MV-4-11 (cell line): ENCODE data around the gene NRXN3.
"Not testable (repeated sequence)": the region's sequence is repeated elsewhere in the genome, so short reads cannot be mapped to it uniquely, and the experiment has no call there.

Experiments
- DNase-seq: peaks from one replicate; lab custom pipeline; 2025; lab: John Stamatoyannopoulos, UW

NRXN3 gene

DNA sequence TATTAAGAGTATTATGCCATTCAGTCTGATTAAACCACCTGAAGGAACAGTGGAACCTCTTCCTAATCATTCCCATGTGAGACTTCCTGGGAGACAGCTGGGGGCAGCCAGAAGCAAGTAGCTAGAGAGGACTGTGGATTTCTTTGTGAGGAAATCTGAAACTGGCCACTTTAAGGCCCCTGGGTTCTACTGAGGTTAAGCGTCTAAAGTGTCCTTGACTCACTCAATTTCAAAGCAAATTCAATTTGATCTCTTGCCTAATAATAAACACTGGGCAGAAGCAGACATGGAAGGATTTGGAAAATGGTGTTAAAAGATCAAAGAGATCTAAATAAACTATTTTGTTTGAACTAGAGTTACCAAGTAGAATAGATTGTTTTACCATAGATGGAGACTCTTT lies 909.9 kb downstream of the NRXN3 start:
- DNase-seq, result no peak

DNA sequence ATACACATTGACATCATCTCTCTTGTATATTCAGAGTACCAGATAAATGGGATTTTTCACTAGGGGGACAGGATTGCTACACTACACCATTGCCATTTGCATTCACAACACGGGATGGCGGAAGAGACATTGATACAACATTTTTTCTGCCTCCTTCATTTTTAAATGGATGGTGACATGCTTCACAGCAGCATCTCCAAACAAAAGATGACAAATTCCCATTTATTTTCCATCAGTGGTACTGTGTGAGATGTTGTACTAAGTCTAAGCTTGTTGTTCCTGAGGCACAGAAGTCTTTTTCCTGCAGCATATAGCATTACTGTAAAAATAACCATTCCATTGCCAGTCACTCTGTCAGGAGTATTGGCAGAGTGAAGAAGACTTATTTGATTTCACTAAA lies 912.7 kb downstream of the NRXN3 start:
- DNase-seq, result no peak

DNA sequence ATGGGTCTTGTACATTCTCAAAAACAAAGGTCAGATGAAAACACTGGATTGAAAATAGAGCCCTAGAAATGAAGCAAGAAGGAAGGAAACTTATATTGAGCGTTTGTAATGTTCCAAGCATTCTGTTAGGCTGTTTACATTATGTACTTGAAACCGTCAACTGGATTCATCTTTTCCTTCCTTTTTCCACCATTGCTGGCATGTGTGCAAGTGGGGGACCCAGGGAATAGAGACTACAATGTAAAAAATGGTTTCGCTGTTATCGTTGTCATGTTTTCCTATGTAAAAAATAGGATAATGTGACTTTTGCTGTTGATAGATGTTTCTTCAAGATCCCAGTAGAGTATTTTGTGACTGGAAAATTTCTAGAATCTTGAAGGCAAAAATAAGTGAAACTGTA lies 913.2 kb downstream of the NRXN3 start:
- no peak for DNase-seq

DNA sequence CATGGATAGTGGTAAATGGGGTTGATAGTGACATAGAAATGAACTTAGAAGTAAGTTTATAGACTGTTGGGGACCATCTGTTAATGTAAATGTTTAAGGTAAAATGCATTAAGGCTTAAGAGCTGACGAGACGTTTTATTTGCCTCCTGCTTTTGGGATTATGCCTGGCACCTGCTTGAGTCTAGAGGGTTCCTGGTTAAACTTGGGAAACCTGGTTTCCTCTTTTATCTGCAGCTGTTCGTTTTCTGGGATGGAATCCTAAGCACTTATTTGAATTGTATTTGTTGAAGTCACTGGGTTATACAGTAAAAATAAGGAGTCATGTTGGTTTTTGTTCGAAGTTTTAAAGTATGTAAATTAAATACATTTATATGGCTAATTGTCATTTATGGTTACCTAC lies 914.7 kb downstream of the NRXN3 start:
- no peak for DNase-seq

DNA sequence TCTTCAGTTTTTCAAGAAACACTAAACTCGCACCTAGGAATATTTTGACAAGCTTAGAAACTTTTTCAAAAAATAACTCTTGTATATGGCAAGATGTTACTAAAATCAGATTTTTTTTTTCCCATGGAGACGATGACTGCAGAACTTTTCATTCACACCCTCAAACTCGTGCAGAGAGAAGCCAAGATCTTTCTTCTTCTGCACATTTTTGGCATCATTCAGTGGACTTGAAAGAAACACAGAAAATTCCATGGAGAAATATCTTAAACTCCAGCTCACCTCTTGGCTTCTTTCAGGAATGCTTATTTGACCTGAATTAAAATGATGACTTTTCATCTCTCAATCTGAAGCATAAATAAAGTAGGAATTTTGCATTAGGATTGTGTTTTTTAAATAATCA lies 919.4 kb downstream of the NRXN3 start:
- no peak for DNase-seq

DNA sequence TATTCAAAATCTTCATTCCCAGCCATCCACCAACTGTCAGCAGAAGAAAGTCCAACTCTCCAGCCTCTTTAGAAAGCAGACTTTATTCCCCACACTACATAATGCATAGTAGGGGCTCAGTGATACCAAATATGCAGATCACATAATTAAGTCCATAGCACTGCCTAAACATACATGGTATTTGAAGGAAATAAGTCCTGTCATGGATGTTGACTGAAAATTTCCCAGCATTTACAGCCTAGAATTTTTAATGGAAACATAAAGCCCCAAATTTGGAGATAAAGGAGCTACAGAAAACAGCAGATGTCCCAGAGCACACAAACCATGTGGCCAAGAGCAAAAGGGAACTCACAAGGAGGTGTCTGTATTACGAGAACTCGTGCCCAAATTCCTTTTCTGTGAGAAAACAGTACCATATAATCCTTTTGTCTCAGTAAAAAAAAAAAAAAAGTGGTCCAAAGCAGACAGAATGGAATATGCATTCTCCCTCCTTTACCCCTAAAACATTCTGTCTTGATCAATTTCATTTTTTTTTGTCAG lies 920.5 kb downstream of the NRXN3 start:
- DNase-seq, result no peak

DNA sequence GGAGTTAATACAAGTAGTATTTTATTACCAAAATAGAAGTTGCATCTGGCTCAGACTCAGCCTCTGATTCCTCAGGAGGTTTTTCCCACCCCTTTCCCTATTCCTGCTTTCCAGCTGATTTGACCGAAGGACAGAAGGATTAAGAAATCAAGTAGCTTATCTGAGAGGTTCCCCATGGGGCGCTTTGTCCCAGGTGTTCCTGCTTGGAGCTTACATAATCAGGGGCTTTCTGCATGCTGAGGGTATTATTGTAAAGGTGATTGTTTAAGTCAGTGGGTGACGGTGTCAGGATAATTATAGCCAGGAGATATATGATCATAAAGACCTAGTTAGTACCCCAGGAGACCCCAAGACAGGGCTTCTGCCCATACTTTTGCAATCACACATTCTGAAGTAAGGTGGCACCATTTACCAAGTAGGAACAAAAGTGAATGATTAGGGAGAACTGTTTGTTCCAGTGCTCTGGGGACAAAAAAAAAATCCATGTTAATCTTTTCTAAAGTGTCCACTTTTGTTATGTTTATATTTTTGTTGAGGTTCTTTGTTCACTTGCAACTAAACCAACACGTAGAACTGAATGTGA lies 921.3 kb downstream of the NRXN3 start:
- DNase-seq, result no peak

DNA sequence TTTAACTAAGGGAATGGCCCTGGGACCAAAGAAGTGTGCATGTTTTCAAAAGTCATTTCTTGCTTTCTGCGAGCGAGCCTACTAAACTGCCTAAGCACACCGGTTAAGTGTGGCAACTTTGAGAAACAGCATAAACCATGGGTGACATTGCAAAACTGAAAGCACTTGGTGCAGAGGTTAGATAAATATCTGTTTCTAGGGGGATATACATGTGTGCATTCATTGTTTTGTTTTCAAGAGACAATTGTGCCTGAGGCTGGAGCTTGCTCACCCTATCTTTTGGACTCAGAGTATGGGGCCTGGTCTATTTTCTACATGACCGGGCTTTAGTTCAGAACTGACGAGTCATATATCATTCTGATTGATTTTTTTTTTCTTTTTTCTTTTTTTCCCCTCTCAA lies 923.4 kb downstream of the NRXN3 start:
- no peak for DNase-seq

DNA sequence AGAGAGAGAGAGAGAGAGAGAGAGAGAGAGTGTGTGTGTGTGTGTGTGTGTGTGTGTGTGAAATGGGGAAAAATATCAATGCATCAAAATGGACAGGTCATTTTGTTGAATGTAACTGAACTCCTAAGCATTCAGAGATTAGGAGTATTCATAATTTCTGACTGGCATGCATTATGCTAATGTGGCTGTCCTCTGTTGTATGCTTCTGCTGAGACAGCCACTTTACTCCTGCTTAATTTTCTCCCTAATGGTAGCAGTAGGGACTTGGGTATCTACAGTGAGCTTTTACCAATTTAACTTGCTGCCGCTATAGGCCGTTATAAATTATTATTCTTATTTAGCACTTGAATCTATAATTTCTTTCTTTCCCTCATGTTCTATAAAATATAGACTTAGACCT lies 924.8 kb downstream of the NRXN3 start:
- no peak for DNase-seq

DNA sequence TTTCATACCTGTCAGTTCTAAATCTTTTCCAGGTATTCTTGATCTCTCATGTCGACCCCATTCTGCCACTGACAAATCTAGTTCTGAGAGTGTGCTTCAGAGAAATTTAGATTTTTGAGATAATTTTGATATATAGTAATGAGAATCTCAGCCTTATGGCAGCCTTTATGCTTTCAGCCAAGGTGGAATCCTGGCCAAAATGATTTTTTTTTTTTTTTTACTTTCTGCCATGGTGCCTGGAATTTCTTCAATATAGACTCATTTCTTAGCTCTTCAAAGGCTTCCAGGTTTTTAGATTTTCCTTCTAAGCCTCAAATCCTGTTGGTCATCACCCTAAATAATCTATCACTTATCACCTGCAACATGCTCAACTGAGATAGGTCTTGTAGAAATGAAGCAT lies 926.6 kb downstream of the NRXN3 start:
- DNase-seq, result no peak

DNA sequence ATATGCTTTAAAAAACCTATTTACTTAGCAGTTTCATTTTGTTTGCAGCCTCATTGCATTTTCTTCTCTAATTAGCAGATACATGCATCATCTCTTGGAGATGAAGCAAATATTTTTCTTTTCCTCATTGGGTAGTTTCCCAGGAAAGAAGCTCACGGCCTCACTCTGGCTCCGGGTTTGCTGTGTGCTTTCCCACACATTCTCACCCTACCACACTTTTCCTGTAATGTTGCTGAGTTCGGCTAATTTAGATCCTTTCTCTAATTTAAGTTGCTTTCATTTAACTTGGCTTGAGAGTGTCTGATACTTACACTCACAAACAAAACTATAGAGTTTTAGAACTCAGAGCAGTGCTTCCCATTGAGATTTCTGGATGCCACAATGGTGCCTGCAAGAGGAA lies 928.2 kb downstream of the NRXN3 start:
- DNase-seq, result no peak

DNA sequence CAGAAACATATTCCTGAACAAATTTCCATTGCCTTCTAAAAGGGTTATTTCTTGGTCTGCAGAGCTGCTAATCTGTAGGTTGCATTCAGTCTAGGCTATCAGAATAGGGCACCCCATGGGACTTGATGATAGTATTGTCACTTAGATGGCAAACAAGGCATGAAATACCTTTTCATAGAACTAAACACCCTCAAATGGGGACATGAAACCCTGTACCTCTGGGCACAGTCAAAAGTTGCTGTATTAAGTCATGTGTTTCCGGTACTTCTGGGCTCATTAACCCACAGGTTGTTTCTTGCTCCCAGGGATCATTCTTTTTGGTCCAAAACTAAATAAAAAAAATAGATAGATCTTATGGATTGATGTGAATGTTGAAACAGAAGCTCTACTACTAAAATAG lies 930.4 kb downstream of the NRXN3 start:
- DNase-seq, result no peak

DNA sequence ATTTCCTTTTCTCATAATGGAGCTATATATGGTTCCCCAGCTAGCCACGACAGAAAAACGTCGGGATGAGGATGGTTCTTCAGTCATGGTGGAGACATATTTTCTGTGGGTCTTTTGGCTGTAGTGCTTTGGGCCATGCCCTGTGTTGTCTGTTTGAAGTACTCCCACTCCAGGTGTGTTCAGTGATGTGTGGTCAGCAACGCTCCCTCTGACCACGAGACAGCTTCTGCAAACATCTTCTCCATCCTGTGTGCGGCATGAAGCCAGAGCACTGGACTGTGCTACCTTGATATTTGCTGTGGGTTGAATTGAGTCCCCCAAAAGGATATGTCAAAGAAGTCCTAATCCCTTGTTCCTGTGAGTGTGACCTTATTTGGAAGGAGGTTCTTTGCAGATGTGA lies 931.2 kb downstream of the NRXN3 start:
- DNase-seq, result no peak

DNA sequence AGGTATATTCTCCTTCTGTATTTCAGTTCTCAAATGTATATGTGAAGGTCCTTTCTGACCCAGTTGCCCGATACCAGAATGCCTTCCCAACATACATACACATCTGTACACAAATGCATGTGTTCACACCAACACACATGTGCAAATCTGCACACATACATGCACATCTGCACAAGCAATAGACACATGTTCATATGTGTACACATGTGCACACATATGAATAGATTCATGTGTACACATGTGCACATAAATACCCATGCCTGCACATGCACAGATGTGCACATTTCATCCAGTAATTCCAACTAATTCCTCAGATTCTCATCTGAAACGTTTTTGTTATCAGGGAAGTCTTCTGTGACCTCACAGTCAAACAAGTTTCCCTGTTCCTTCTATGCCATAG lies 933.6 kb downstream of the NRXN3 start:
- no peak for DNase-seq

DNA sequence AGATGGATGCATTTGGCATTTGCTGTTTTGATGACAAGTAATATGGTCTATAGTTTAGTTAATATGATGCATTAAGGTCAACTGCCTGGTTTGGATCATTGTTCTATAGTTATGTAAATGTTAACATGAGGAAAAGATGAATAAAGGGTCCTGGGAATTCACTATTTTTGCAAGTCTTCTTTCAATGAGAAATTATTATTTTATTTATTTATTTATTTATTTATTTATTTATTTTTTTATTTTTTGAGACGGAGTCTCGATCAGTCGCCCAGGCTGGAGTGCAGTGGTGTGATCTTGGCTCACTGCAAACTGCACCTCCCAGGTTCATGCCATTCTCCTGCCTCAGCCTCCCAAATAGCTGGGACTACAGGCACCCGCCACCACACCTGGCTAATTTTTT lies 940.4 kb downstream of the NRXN3 start:
- not testable (repeated sequence) for DNase-seq

DNA sequence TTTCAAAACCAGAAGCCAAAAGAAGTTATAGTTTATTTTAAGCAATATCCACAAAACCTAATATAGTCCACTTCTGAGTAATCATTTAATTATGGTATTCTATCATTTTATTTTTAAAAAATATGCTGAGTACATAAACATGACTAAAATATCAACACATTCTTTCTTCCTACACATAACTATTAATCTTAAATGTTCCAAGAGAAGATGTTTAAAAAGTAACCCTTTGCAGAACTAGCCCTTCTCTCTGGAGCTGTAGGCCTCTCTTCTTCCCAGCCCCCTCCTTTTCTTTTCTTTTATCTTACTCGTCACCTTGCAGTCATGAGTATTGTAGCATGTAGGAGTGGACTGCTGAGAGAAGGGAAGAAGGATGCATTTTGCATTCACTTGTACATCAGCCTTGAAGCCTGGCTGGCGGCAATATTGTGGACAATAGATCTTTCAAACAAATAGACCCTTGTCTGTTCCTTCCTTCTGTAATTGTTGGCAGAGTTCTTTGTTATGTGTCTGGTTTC lies 941.9 kb downstream of the NRXN3 start:
- DNase-seq, result no peak

DNA sequence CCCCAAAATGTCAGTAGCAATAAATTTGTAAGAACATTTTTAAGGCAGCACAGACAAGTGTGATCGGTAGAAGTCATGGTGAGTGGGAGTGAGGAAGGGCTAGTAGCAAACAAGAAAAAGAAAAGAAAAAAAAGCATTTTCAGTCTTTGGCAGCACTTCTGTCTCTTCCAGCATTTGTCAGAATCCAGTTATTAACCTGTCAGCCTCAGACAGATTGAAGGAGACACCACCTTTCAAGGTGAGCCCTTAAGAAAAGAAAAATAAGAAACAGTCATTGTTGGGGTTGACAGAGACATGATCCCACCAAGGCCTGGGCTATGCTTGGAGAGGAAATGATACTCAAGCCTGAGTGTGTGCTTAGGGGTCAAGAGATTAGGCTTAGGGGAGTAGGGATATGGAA lies 947.4 kb downstream of the NRXN3 start:
- DNase-seq, result no peak

DNA sequence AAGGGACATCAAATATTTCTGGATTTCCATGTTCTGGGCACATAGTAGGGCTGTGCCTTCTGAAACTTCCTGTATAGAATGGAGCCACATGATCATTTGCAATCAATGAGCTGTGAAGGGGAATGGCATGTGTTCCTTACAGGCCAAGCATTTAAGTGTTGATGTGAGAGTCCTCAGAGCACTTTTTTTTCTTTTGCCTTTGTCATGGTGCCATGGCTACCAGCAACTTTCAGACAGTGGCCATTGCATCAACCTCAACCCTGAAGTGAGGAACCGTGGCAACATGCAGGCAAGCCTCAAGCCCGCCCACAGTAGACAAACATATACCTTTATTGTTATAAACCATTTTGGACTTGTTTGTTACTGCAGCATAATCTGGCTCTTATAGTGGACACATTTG lies 948.1 kb downstream of the NRXN3 start:
- DNase-seq, result no peak

DNA sequence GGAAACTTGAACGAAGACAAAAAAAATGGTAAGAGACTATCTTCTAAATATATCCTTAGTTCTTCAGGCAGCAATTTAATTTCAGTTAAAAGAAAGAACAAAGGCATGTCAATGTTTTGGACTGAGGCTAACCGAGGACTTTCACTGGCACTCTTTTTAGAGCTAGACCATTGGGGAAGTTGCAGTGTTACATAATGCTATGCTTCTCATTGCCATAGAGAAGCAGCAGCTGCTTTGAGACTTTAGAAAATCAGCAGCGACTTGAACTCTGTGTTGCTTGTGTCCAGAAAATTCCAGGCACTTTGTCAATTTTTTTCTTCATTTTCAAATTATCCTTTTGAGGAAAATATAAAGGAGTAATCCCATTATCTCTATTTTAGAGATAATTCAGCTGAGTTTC lies 964.2 kb downstream of the NRXN3 start:
- DNase-seq, result no peak

DNA sequence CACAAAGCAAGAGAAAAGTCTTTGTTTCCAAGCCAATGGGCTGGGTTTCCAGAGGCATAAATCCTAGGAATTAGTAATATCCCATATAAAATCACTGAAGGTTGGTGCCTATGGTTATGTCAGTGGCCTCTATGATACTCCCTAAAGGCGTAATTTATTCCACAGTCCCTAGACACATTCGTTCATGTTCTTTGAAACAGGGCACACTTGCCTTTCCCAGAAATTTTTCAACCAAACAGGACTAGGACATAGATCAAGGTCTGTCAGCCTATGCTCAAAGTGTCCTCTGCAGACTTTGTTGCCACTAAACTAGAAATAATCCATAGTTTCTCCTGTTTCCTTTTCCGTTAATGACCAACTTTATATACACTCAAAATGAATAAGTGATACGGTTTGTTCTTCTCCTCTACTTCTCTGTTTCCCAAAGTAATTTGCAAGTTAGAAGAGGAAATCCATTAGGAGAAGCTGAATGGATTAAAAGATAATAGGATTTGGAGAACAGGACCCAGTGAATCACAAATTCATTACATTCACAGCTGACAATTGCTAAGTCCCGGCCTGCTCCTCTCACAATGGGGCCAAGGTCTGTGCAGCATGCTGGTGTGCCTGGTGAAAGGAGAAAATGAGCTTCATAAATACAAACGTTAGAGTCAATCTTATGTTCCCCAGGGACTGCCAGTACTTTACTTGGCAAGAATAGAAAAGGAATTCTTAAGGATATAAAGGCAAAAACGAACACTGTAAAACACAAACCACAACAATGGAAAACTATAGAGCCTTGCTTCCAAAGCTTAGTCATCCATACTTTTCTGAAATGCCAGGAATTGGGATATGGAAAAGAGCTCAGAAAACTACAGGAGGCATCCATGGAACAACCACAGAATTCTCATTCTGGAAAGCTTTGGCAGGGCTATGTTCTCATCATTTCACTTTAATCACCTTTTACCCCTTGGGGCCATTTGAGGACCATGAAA lies 966.2 kb downstream of the NRXN3 start:
- DNase-seq, result no peak

DNA sequence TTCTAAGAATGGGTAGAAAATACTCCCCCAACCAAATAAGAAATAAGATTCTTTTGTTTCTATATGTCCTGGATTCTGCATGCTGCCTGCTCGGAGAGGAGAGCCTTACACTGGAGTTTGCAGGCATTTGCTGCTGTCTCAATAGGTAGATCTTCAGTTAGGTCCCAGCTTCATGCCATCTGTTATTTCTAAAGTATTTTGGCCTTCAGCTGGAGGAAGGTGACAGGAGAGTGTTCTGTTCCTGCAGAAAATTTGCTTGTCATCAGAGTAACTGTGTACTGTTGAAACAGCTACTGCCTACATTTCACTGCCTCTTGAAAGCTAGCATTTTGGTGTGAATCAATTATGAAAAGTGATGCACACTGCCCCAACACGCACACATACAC lies 966.9 kb downstream of the NRXN3 start:
- no peak for DNase-seq

DNA sequence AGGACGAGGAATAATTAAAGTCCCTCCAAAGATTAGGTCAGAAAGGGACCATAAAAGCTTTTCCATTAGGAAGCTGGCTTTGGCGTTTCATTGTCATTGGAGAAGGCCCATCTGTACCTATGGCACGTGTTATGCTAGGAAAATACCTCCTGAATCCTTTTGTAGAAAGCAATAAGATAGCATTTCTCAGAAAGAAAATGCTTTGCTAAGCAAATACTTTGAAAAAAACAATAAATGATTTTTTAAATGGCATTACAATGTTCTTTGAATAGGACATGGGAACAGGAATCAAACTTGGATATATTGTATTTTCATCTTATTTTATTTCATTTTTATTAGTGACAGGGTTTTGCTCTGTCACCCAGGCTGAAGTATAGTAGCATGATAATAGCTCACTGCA lies 967.7 kb downstream of the NRXN3 start:
- no peak for DNase-seq

DNA sequence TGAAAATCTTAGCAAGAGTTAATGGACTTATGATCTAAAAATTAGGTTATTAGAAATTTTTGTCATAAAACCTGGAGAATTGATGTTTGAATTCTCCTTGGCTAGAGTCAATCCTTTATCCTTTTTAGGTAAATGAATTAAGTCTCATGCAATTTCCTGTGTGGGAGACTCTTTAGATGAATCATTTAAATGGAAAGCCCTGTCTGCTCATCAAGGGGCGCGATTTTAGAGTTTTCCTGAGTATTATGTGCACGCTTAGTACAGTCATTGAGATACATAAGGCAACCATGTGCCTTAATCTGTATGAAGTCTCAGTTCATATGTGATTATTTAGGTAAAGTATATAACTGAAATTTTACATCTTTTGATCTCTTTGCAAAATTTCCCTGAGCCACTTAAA lies 974.7 kb downstream of the NRXN3 start:
- DNase-seq, result no peak
